Keratinocyte (primary cell): ENCODE measurements around the gene ZNF285. TPM values are rescaled to one million over a fixed set of nuclear protein-coding genes. Genes with fewer than 3 reads are reported as not detected.

Experiments
- DNase-seq: peaks from one replicate; pipeline ENCODE4 v3.0.0-alpha.2; 2011; ENCODE audit warnings: low read depth, missing footprints, low spot score
- FAIRE-seq: peaks from 2 replicates; lab custom pipeline; 2011; peaks lifted over from hg19 to GRCh38; lab: Jason Lieb, UNC
- H2AFZ ChIP-seq: 2 replicates; pipeline ENCODE4 v1.6.0; 2012; ENCODE audit warnings: low read length, control low read depth, inconsistent platforms; ENCODE audit not compliant: control insufficient read depth
- H3K27ac ChIP-seq: 2 replicates; pipeline ENCODE4 v1.5.1; 2011; ENCODE audit warnings: low read length; ENCODE audit not compliant: control insufficient read depth, insufficient read depth
- H3K27me3 ChIP-seq: 3 replicates; pipeline ENCODE4 v1.6.0; 2011; ENCODE audit warnings: low read length; ENCODE audit not compliant: control insufficient read depth, insufficient read depth; ENCODE audit errors: extremely low read depth
- H3K36me3 ChIP-seq, 2 experiments: 2 replicates in 1 of 2; 3 replicates in 1 of 2; pipeline ENCODE4 v1.5.1; 2011; ENCODE audit warnings: low read length in 2 of 2, mild to moderate bottlenecking in 1 of 2; ENCODE audit not compliant: control insufficient read depth in 2 of 2, insufficient read depth in 2 of 2; ENCODE audit errors: extremely low read depth in 1 of 2
- H3K4me1 ChIP-seq: 3 replicates; pipeline ENCODE4 v1.5.1; 2011; ENCODE audit warnings: low read length; ENCODE audit not compliant: control insufficient read depth, insufficient read depth; ENCODE audit errors: extremely low read depth
- H3K4me2 ChIP-seq: 3 replicates; pipeline ENCODE4 v1.6.0; 2011; ENCODE audit warnings: low read depth, low read length; ENCODE audit not compliant: control insufficient read depth, insufficient read depth; ENCODE audit errors: extremely low read depth
- H3K4me3 ChIP-seq, 3 experiments: fragments of 200-600 bp in 1 of 3; sonication (generic) in 1 of 3; 2 replicates in 2 of 3; 3 replicates in 1 of 3; pipeline ENCODE4 v1.5.1; 2011 to 2016; ENCODE audit warnings: low read length in 3 of 3, mild to moderate bottlenecking in 3 of 3, control low read depth in 2 of 3, inconsistent platforms in 1 of 3, low read depth in 1 of 3, mixed read lengths in 1 of 3, mixed run types in 1 of 3, moderate library complexity in 1 of 3; ENCODE audit not compliant: control insufficient read depth in 2 of 3, insufficient read depth in 2 of 3; ENCODE audit errors: extremely low read depth in 1 of 3
- H3K79me2 ChIP-seq: 2 replicates; pipeline ENCODE4 v1.6.0; 2012; ENCODE audit warnings: low read length; ENCODE audit not compliant: control insufficient read depth, insufficient read depth
- H3K9ac ChIP-seq: 3 replicates; pipeline ENCODE4 v1.6.0; 2011; ENCODE audit warnings: low read length; ENCODE audit not compliant: control insufficient read depth, insufficient read depth; ENCODE audit errors: extremely low read depth
- H3K9me1 ChIP-seq: 3 replicates; pipeline ENCODE4 v1.6.0; 2011; ENCODE audit warnings: low read length; ENCODE audit not compliant: control insufficient read depth, insufficient read depth; ENCODE audit errors: extremely low read depth
- H3K9me3 ChIP-seq: 2 replicates; pipeline ENCODE4 v1.5.1; 2012; ENCODE audit warnings: low read depth, low read length; ENCODE audit not compliant: control insufficient read depth
- H4K20me1 ChIP-seq: 3 replicates; pipeline ENCODE4 v1.6.0; 2011; ENCODE audit warnings: low read length; ENCODE audit not compliant: control insufficient read depth, insufficient read depth; ENCODE audit errors: extremely low read depth
- CTCF ChIP-seq, 3 experiments: IDR thresholded peaks in 1 of 3; conservative IDR thresholded peaks in 1 of 3; optimal IDR thresholded peaks in 1 of 3; 2 replicates in 2 of 3; 3 replicates in 1 of 3; pipeline versions ENCODE3 to v1.5.1; 2011; ENCODE audit warnings: low read length in 3 of 3, mild to moderate bottlenecking in 3 of 3, moderate library complexity in 2 of 3, control low read depth in 1 of 3, inconsistent platforms in 1 of 3; ENCODE audit not compliant: insufficient read depth in 2 of 3; ENCODE audit errors: extremely low read depth in 1 of 3
- EZH2 ChIP-seq: IDR thresholded peaks from one replicate; pipeline ENCODE4 v1.6.1; 2012; ENCODE audit warnings: inconsistent platforms, mild to moderate bottlenecking, low read length, moderate library complexity
- dilution Hi-C: fragments of 300-500 bp; cut with MboI; formaldehyde crosslinking; loops from one replicate; pipeline ENCODE4 v1.7.0; 2020; ENCODE audit warnings: low sequenced_read_pairs; ENCODE audit not compliant: extremely low pct_ligation_motif_present
- polyA plus RNA-seq, 5 experiments: library from polyadenylated mRNA; depleted of rRNA in 3 of 5; stranded (reverse) in 3 of 5; stranded (forward) in 1 of 5; unstranded in 1 of 5; fragments of >200 nt; gene quantifications; 1 replicate in 1 of 5; 2 replicates in 3 of 5; 3 replicates in 1 of 5; pipeline versions ENCODE4 v1.2.1 to v1.2.3, GENCODE V29; 2011 to 2012; ENCODE audit warnings: missing spikeins in 2 of 5, low read depth in 1 of 5, low replicate concordance in 1 of 5

The ZNF285 gene
- polyA plus RNA-seq, 1 donor (not counting 4 experiments of a cell fraction or from before 2014, with no cell fraction given) = 1.7 TPM

- Histone ChIP-seq H3K9me1 (no peaks in the 10 kb centered on the region), H3K4me3 (no peak overlapping the region), H3K4me1 (no peaks in the 10 kb centered on the region)
Measured at GRCh38 chr19:44367024-44367423, 34.4 kb downstream of the ZNF285 start.

GRCh38 chr19:44356383-44357111, 44.9 kb downstream of the ZNF285 start, which contains the start of gene ZNF112:
TSS of gene ZNF112 (minus strand) at chr19:44356680. CDS start at chr19:44340539, 16,141 bp downstream.
- dilution Hi-C loops = no loop called here

More at GRCh38 chr19:44367024-44367423, 34.4 kb downstream of the ZNF285 start:
- no peak for FAIRE-seq
- no peaks in the 10 kb centered on the region for H3K9me3 ChIP-seq
- H3K36me3 ChIP-seq = no peaks in the 10 kb centered on the region
- H4K20me1 ChIP-seq = no peaks in the 10 kb centered on the region
- no peak overlapping the region for H3K27ac ChIP-seq
- TF ChIP-seq EZH2 = no peak
- no peak for TF ChIP-seq CTCF (optimal IDR thresholded peaks at IDR 0.05 in 1 of 3, IDR thresholded peaks at IDR 0.05 in 1 of 3, conservative IDR thresholded peaks at IDR 0.05 in 1 of 3; ENCODE audit: extremely low read depth in 1 of 3, insufficient read depth in 2 of 3, low read length in 3 of 3)
- dilution Hi-C loops = no loop called here
- no peaks in the 10 kb centered on the region for H3K79me2 ChIP-seq
- no peak for DNase-seq
- H3K9ac ChIP-seq = no peak overlapping the region
- no peak overlapping the region for H3K4me2 ChIP-seq
- H2AFZ ChIP-seq = peak overlapping the region; percentile 8
- H3K27me3 ChIP-seq = no peaks in the 10 kb centered on the region

More at GRCh38 chr19:44356383-44357111, 44.9 kb downstream of the ZNF285 start, which contains the start of gene ZNF112:
- FAIRE-seq (peak; percentile 99), DNase-seq (peak; percentile 59)
- H3K4me2 ChIP-seq = peak within 1 kb of the TSS; percentile 91
- H2AFZ ChIP-seq = peak within 1 kb of the TSS; percentile 99
- H3K4me3 ChIP-seq = peak within 1 kb of the TSS; percentile 76 to 94 (median 92)
- H3K9ac ChIP-seq = peak within 1 kb of the TSS; percentile 90
- H3K4me1 ChIP-seq = peaks cover 4% of the 10 kb centered on the region
- peak within 1 kb of the TSS; percentile 67 for H3K27ac ChIP-seq
- H3K79me2 ChIP-seq = peaks cover 17% of the 10 kb centered on the region
- H4K20me1 ChIP-seq = no peaks in the 10 kb centered on the region
- TF ChIP-seq CTCF (optimal IDR thresholded peaks at IDR 0.05 in 1 of 3, IDR thresholded peaks at IDR 0.05 in 1 of 3, conservative IDR thresholded peaks at IDR 0.05 in 1 of 3; ENCODE audit: extremely low read depth in 1 of 3, insufficient read depth in 2 of 3, low read length in 3 of 3) (no peak), EZH2 (no peak)
- H3K9me3 ChIP-seq = no peaks in the 10 kb centered on the region
- no peaks in the 10 kb centered on the region for H3K36me3 ChIP-seq
- no peaks in the 10 kb centered on the region for H3K27me3 ChIP-seq
- no peaks in the 10 kb centered on the region for H3K9me1 ChIP-seq
